ENCODE data around the gene MUC20.

DNA sequence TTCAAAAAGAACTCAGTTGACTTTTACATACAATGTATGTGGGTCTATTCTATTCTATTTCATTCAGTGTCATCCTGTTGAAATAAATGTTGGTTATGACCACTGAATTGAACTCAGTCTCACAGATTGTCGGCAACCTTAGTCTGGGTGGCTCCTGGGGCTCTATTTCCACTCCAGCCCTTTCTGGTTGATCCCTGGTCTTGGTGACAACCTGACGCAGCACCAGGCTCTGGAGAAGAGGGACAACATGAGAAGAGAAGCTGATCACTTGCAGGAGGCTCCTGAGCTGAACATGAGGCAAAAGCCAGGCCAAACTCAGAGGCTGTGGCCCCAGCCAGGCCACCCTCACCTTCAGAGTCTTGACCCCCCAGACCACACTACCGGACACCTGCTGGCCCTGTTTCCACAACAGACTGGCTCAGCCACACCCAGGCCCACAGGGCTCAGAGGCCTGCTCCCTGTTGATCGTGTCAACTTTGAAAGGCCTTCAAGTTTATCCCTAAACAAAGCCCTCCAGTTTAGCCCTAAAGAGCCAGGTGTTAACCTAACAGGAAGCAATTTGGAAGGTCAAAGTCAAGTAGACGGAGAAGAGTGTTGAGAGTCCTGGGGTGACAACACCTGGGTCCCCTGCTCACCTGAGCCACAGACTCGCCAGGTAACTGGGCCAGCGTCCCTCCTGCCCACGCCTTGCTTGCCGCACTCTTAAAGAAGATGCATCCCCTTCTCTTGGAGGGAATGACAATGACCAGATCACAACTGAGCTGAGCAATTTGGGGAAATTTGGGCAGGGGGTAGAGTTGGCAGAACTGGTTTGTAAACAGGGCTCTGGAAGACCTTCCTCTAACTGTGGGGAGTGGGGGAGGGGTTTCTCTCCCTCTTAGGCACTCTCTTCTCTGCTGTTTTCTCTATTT is 15.4 kb upstream of the MUC20 start:
- TF ChIP-seq YY1 (IDR thresholded peaks at IDR 0.05; ENCODE audit: insufficient read depth, insufficient read length) (no peak), ZNF274 (IDR thresholded peaks at IDR 0.05; ENCODE audit: low read depth, low read length) (no peak)

Measured in NT2/D1 (cell line).